Effector memory CD4-positive, alpha-beta T cell (primary cell): ENCODE data around the gene SELL.
"Not testable (repeated sequence)": the region's sequence is repeated elsewhere in the genome, so short reads cannot be mapped to it uniquely, and the experiment has no call there.

Experiments
- DNase-seq, 3 donors: peaks; one replicate each; pipeline ENCODE4 v3.0.0-alpha.2; 2020
- H3K27ac ChIP-seq: 2 replicates; pipeline ENCODE4 v1.7.0; 2013; ENCODE audit warnings: mild to moderate bottlenecking, low read length, moderate library complexity; ENCODE audit not compliant: insufficient read depth, poor library complexity, severe bottlenecking
- H3K27me3 ChIP-seq: replicated peaks from 2 replicates; pipeline ENCODE4 v1.7.0; 2013; ENCODE audit warnings: mild to moderate bottlenecking, low read length; ENCODE audit not compliant: insufficient read depth, control insufficient read depth, poor library complexity, severe bottlenecking
- H3K36me3 ChIP-seq: 2 replicates; pipeline ENCODE4 v1.7.0; 2013; ENCODE audit warnings: mild to moderate bottlenecking, low read length, moderate library complexity; ENCODE audit not compliant: control insufficient read depth, insufficient read depth
- H3K4me1 ChIP-seq: 2 replicates; pipeline ENCODE4 v1.7.0; 2013; ENCODE audit warnings: low read length, mild to moderate bottlenecking; ENCODE audit not compliant: control insufficient read depth, insufficient read depth, poor library complexity, severe bottlenecking
- H3K4me3 ChIP-seq: 2 replicates; pipeline ENCODE4 v1.7.0; 2013; ENCODE audit warnings: low read length, low read depth, mild to moderate bottlenecking; ENCODE audit not compliant: insufficient read depth, poor library complexity, severe bottlenecking
- H3K9me3 ChIP-seq: 2 replicates; pipeline ENCODE4 v1.7.0; 2013; ENCODE audit warnings: mild to moderate bottlenecking, low read length, moderate library complexity; ENCODE audit not compliant: control insufficient read depth

Gene SELL

GRCh38 chr1:169731446-169731845 lies 20.0 kb upstream of the SELL start:
- H3K4me3 ChIP-seq: no peak overlapping the region

GRCh38 chr1:169729991-169730390 lies 18.6 kb upstream of the SELL start:
- Histone ChIP-seq H3K4me1 (no peaks in the 10 kb centered on the region), H3K27me3 (no peaks in the 10 kb centered on the region), H3K36me3 (no peaks in the 10 kb centered on the region), H3K4me3 (no peak overlapping the region), H3K27ac (no peak overlapping the region), H3K9me3 (no peaks in the 10 kb centered on the region)
- no peak for DNase-seq

More at GRCh38 chr1:169731446-169731845, 20.0 kb upstream of the SELL start:
- no peak for DNase-seq
- H3K27ac ChIP-seq: no peak overlapping the region
- H3K4me1 ChIP-seq: no peaks in the 10 kb centered on the region
- H3K36me3 ChIP-seq: no peaks in the 10 kb centered on the region
- H3K9me3 ChIP-seq: no peaks in the 10 kb centered on the region
- no peaks in the 10 kb centered on the region for H3K27me3 ChIP-seq

GRCh38 chr1:169727307-169727706 lies 15.9 kb upstream of the SELL start:
- no peak overlapping the region for H3K27ac ChIP-seq
- DNase-seq: no peak
- no peaks in the 10 kb centered on the region for H3K4me1 ChIP-seq
- no peaks in the 10 kb centered on the region for H3K36me3 ChIP-seq
- no peaks in the 10 kb centered on the region for H3K9me3 ChIP-seq
- no peak overlapping the region for H3K4me3 ChIP-seq
- no peaks in the 10 kb centered on the region for H3K27me3 ChIP-seq

GRCh38 chr1:169726851-169727250 lies 15.4 kb upstream of the SELL start:
- H3K4me1 ChIP-seq: no peaks in the 10 kb centered on the region
- H3K4me3 ChIP-seq: no peak overlapping the region
- no peaks in the 10 kb centered on the region for H3K27me3 ChIP-seq
- DNase-seq: no peak
- no peak overlapping the region for H3K27ac ChIP-seq
- H3K9me3 ChIP-seq: no peaks in the 10 kb centered on the region
- H3K36me3 ChIP-seq: no peaks in the 10 kb centered on the region

GRCh38 chr1:169725930-169726329 lies 14.5 kb upstream of the SELL start:
- Histone ChIP-seq H3K27ac (no peak overlapping the region), H3K4me1 (no peaks in the 10 kb centered on the region), H3K27me3 (no peaks in the 10 kb centered on the region), H3K4me3 (no peak overlapping the region), H3K9me3 (no peaks in the 10 kb centered on the region), H3K36me3 (no peaks in the 10 kb centered on the region)
- no peak for DNase-seq

- no peaks in the 10 kb centered on the region for H3K9me3 ChIP-seq
- H3K27ac ChIP-seq: no peak overlapping the region
- no peak for DNase-seq
- H3K27me3 ChIP-seq: no peaks in the 10 kb centered on the region
- H3K4me3 ChIP-seq: no peak overlapping the region
- H3K36me3 ChIP-seq: no peaks in the 10 kb centered on the region
- H3K4me1 ChIP-seq: no peaks in the 10 kb centered on the region
These were observed 12.7 kb upstream of the SELL start for GRCh38 chr1:169724168-169724567.

- no peaks in the 10 kb centered on the region for H3K4me1 ChIP-seq
- no peaks in the 10 kb centered on the region for H3K36me3 ChIP-seq
- no peak overlapping the region for H3K4me3 ChIP-seq
- no peaks in the 10 kb centered on the region for H3K9me3 ChIP-seq
- no peak overlapping the region for H3K27ac ChIP-seq
- no peak for DNase-seq
- no peaks in the 10 kb centered on the region for H3K27me3 ChIP-seq
These were observed 12.3 kb upstream of the SELL start for GRCh38 chr1:169723763-169724162.

- Histone ChIP-seq H3K9me3 (no peaks in the 10 kb centered on the region), H3K27ac (no peak overlapping the region), H3K4me1 (no peaks in the 10 kb centered on the region), H3K27me3 (no peaks in the 10 kb centered on the region), H3K36me3 (no peaks in the 10 kb centered on the region), H3K4me3 (no peak overlapping the region)
- no peak for DNase-seq
These were observed 11.4 kb upstream of the SELL start for GRCh38 chr1:169722779-169723178.

GRCh38 chr1:169715100-169715499 lies 3.7 kb upstream of the SELL start:
- not testable (repeated sequence) for H3K4me3 ChIP-seq, DNase-seq, H3K36me3 ChIP-seq, H3K27ac ChIP-seq, H3K4me1 ChIP-seq, H3K9me3 ChIP-seq, H3K27me3 ChIP-seq

GRCh38 chr1:169713090-169713489 lies 1.7 kb upstream of the SELL start:
- not testable (repeated sequence) for DNase-seq, H3K4me3 ChIP-seq, H3K36me3 ChIP-seq, H3K9me3 ChIP-seq, H3K27ac ChIP-seq, H3K4me1 ChIP-seq, H3K27me3 ChIP-seq

- Histone ChIP-seq H3K27ac (no peak overlapping the region), H3K36me3 (peaks cover 3% of the 10 kb centered on the region), H3K9me3 (no peaks in the 10 kb centered on the region), H3K4me3 (no peak overlapping the region), H3K4me1 (peaks cover 8% of the 10 kb centered on the region), H3K27me3 (no peaks in the 10 kb centered on the region)
- no peak for DNase-seq
These were observed 850 bp upstream of the SELL start for GRCh38 chr1:169712309-169712631.
